Gastrocnemius medialis (tissue), 4 donors: Measurements from ENCODE around the gene ADIPOR2. TPM values are rescaled to one million over a fixed set of nuclear protein-coding genes. Genes with fewer than 3 reads are reported as not detected.

ENCODE experiments used
- ATAC-seq, 2 donors: fragments of 150-250 bp; one replicate each; pipeline ENCODE4 v1.9.1; 2016
- DNase-seq, 2 donors: peaks; one replicate each; pipeline ENCODE4 v3.0.0-alpha.2; 2019
- H3K27ac ChIP-seq, 4 donors: fragments of 200-600 bp; sonication (generic); 1 replicate in 1 of 4; 2 replicates in 3 of 4; pipeline ENCODE4 v1.5.1; 2016 to 2018; ENCODE audit warnings: mild to moderate bottlenecking in 2 of 4, moderate library complexity in 1 of 4
- H3K27me3 ChIP-seq, 3 donors: fragments of 200-600 bp; sonication (generic) in 2 of 3; 1 replicate in 1 of 3; 2 replicates in 2 of 3; pipeline versions ENCODE4 v1.5.1 to v1.6.0; 2016 to 2019; ENCODE audit warnings: mild to moderate bottlenecking in 1 of 3, moderate library complexity in 1 of 3
- H3K36me3 ChIP-seq, 2 donors: fragments of 200-600 bp; sonication (generic) in 1 of 2; one replicate each; pipeline ENCODE4 v1.5.1; 2017 to 2018
- H3K4me1 ChIP-seq, 2 donors: fragments of 200-600 bp; sonication (generic) in 1 of 2; one replicate each; pipeline ENCODE4 v1.5.1; 2016 to 2017; ENCODE audit warnings: mild to moderate bottlenecking in 2 of 2
- H3K4me3 ChIP-seq, 4 donors: fragments of 200-600 bp; sonication (generic) in 3 of 4; 1 replicate in 1 of 4; 2 replicates in 3 of 4; pipeline ENCODE4 v1.5.1; 2016 to 2019; ENCODE audit warnings: mild to moderate bottlenecking in 2 of 4
- H3K9me3 ChIP-seq, 3 donors: fragments of 200-600 bp; sonication (generic) in 2 of 3; 1 replicate in 1 of 3; 2 replicates in 2 of 3; pipeline ENCODE4 v1.5.1; 2016 to 2019
- CTCF ChIP-seq, 5 experiments: fragments of 450-650 bp in 3 of 5; fragments of 200-600 bp in 2 of 5; sonication (generic) in 2 of 5; IDR thresholded peaks in 4 of 5; conservative IDR thresholded peaks in 1 of 5; 1 replicate in 4 of 5; 2 replicates in 1 of 5; pipeline ENCODE4 v1.5.1; 2016 to 2019; ENCODE audit warnings: antibody characterized with exemption in 5 of 5, mild to moderate bottlenecking in 3 of 5, moderate library complexity in 3 of 5
- POLR2A ChIP-seq, 2 donors: fragments of 450-650 bp; IDR thresholded peaks; one replicate each; pipeline ENCODE4 v1.6.1; 2017; ENCODE audit warnings: antibody characterized with exemption in 2 of 2, mild to moderate bottlenecking in 2 of 2, moderate library complexity in 2 of 2
- in situ Hi-C, 4 donors: fragments of 200-750 bp; cut with MboI; loops; one replicate each; pipeline versions ENCODE4 v1.15.0 to v1.8.0; 2017; ENCODE audit warnings: low sequenced_read_pairs in 4 of 4
- intact Hi-C: fragments of 100-400 bp; cut with DNase I; formaldehyde crosslinking; loops from one replicate; pipeline ENCODE4 v1.15.1; 2023; ENCODE audit warnings: low total_unique reads
- total RNA-seq, 4 donors: library from RNA; depleted of rRNA; stranded (reverse); fragments of >200 nt; gene quantifications; one replicate each; pipeline versions ENCODE4 v1.1.0 to v1.2.3, GENCODE V29; 2016

ADIPOR2 gene
- total RNA-seq, 4 donors from 2014 or later, result 18.9 to 47.4 (median 25.1) TPM

- peaks cover 0 to 3% (median 0%) of the 10 kb centered on the region in 3 donors for H3K27me3 ChIP-seq
- ATAC-seq, result no peak
- H3K4me1 ChIP-seq, result peaks cover 0 to 12% of the 10 kb centered on the region in 2 donors
- no peaks in the 10 kb centered on the region for H3K36me3 ChIP-seq
- H3K4me3 ChIP-seq, result peak overlapping the region in 1 of 4 donors; percentile 48
- H3K9me3 ChIP-seq, result no peaks in the 10 kb centered on the region
- in situ Hi-C loops (no loop called here), intact Hi-C loops (no loop called here)
- no peak for TF ChIP-seq POLR2A (IDR thresholded peaks at IDR 0.05)
- TF ChIP-seq CTCF (IDR thresholded peaks at IDR 0.05 in 4 of 5, conservative IDR thresholded peaks at IDR 0.05 in 1 of 5), result no peak
- no peak for DNase-seq
- peak overlapping the region; percentile 68 to 82 (median 80) for H3K27ac ChIP-seq
Measured at GRCh38 chr12:1666685-1667162, 24.1 kb upstream of the ADIPOR2 start.

GRCh38 chr12:1668833-1669543 lies 21.9 kb upstream of the ADIPOR2 start:
- H3K27ac ChIP-seq, result peak overlapping the region; percentile 68 to 82 (median 80)
- ATAC-seq (peak; percentile 81 to 86), DNase-seq (peak; percentile 60 to 75)
- in situ Hi-C loops, result no loop called here
- intact Hi-C loops, result no loop called here
- peak overlapping the region; percentile 2 to 48 (median 30) for H3K4me3 ChIP-seq
- no peaks in the 10 kb centered on the region for H3K9me3 ChIP-seq
- H3K36me3 ChIP-seq, result no peaks in the 10 kb centered on the region
- TF ChIP-seq CTCF (IDR thresholded peaks at IDR 0.05 in 4 of 5, conservative IDR thresholded peaks at IDR 0.05 in 1 of 5) (no peak), POLR2A (IDR thresholded peaks at IDR 0.05) (peak; percentile 32 to 57)
- H3K27me3 ChIP-seq, result no peaks in the 10 kb centered on the region
- H3K4me1 ChIP-seq, result peaks cover 0 to 12% of the 10 kb centered on the region in 2 donors

GRCh38 chr12:1670358-1671268 lies 20.3 kb upstream of the ADIPOR2 start:
- H3K36me3 ChIP-seq, result no peaks in the 10 kb centered on the region
- no peak for ATAC-seq
- no peaks in the 10 kb centered on the region for H3K9me3 ChIP-seq
- no peak for DNase-seq
- peak overlapping the region; percentile 42 to 82 (median 80) for H3K27ac ChIP-seq
- TF ChIP-seq POLR2A (IDR thresholded peaks at IDR 0.05), result no peak
- no peak for TF ChIP-seq CTCF (IDR thresholded peaks at IDR 0.05 in 4 of 5, conservative IDR thresholded peaks at IDR 0.05 in 1 of 5)
- H3K4me1 ChIP-seq, result peaks cover 0 to 12% of the 10 kb centered on the region in 2 donors
- H3K4me3 ChIP-seq, result no peak overlapping the region
- H3K27me3 ChIP-seq, result no peaks in the 10 kb centered on the region
- intact Hi-C loops, result no loop called here
- in situ Hi-C loops, result no loop called here

GRCh38 chr12:1676043-1676442 lies 14.8 kb upstream of the ADIPOR2 start:
- ATAC-seq (no peak), DNase-seq (no peak)
- H3K27ac ChIP-seq, result no peak overlapping the region
- H3K9me3 ChIP-seq, result no peaks in the 10 kb centered on the region
- no peak overlapping the region for H3K4me3 ChIP-seq
- no peaks in the 10 kb centered on the region for H3K4me1 ChIP-seq
- intact Hi-C loops (no loop called here), in situ Hi-C loops (no loop called here)
- H3K27me3 ChIP-seq, result no peaks in the 10 kb centered on the region
- TF ChIP-seq POLR2A (IDR thresholded peaks at IDR 0.05), result no peak
- TF ChIP-seq CTCF (IDR thresholded peaks at IDR 0.05 in 4 of 5, conservative IDR thresholded peaks at IDR 0.05 in 1 of 5), result no peak
- H3K36me3 ChIP-seq, result no peaks in the 10 kb centered on the region
